DOHH2 (cell line): ENCODE results near the gene TAF11L14.
"Not testable (repeated sequence)": the region's sequence is repeated elsewhere in the genome, so short reads cannot be mapped to it uniquely, and the experiment has no call there.

Experiments
- EZH2phosphoT487 ChIP-seq: fragments of 200-600 bp; sonication (generic); IDR thresholded peaks from 2 replicates; pipeline ENCODE4 v1.6.1; 2017; ENCODE audit warnings: borderline replicate concordance, mild to moderate bottlenecking, antibody characterized with exemption, low read length, moderate library complexity, mixed read lengths
- TF ChIP-seq, protein P1 (sequence below): fragments of 200-600 bp; sonication (generic); IDR thresholded peaks from one replicate; pipeline ENCODE4 v1.5.1; 2014; ENCODE audit warnings: antibody characterized with exemption, mild to moderate bottlenecking, low read depth, low read length; ENCODE audit not compliant: poor library complexity, severe bottlenecking

DNA sequence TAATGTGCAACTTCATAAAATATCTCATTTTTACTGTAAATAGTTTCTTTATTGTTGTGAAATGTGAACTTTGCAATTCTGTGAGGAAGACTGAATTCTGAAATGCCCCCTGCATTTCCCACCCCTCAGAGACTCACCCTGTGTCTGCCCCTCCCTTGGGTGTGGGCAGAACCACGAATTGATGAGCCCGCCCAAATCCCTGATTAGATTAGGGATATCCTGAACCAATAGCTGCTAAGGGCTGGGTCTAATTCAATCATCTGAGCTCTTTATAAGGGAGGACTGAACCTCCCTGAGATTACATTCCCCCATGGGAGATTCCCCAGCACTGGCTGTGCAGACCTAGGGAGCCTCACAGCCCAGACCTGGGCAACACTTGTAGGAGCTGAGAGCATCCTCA is 24.2 kb upstream of the TAF11L14 start, which contains the start of gene TAF11L12:
- TF ChIP-seq, protein P1, sequence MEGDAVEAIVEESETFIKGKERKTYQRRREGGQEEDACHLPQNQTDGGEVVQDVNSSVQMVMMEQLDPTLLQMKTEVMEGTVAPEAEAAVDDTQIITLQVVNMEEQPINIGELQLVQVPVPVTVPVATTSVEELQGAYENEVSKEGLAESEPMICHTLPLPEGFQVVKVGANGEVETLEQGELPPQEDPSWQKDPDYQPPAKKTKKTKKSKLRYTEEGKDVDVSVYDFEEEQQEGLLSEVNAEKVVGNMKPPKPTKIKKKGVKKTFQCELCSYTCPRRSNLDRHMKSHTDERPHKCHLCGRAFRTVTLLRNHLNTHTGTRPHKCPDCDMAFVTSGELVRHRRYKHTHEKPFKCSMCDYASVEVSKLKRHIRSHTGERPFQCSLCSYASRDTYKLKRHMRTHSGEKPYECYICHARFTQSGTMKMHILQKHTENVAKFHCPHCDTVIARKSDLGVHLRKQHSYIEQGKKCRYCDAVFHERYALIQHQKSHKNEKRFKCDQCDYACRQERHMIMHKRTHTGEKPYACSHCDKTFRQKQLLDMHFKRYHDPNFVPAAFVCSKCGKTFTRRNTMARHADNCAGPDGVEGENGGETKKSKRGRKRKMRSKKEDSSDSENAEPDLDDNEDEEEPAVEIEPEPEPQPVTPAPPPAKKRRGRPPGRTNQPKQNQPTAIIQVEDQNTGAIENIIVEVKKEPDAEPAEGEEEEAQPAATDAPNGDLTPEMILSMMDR = not testable (repeated sequence)
- TF ChIP-seq EZH2phosphoT487 = not testable (repeated sequence)
